K562 (cell line): ENCODE results near the gene MALRD1. TPM values are rescaled to one million over a fixed set of nuclear protein-coding genes. Genes with fewer than 3 reads are reported as not detected.

Experiments used
- ATAC-seq: fragments of 200-7000 bp; cut with Tn5 transposase; 3 replicates; pipeline ENCODE4 v1.9.1; 2020; ENCODE audit warnings: moderate library complexity
- BruUV-seq: library from RNA; stranded (reverse); fragments of 400-500 nt; replicated peaks from 2 replicates; lab custom pipeline; 2021; lab: Mats Ljungman, UMichigan
- CTCF ChIA-PET: fragments of 300-600 bp; formaldehyde crosslinking; extraction: SDS; loops from one replicate; lab custom pipeline; 2021; ENCODE audit warnings: low intra/inter-chr PET ratio; lab: Yijun Ruan, JAX
- POLR2A ChIA-PET: fragments of 300-600, 350-650 bp; sonication (Branson Sonifier 250); formaldehyde crosslinking; extraction: SDS; loops from one replicate; lab custom pipeline; 2021; ENCODE audit warnings: antibody characterized with exemption, inconsistent platforms; lab: Yijun Ruan, JAX
- DNase-seq, 4 experiments: peaks; one replicate each; pipeline versions ENCODE4 v3.0.0 to v3.0.0-alpha.2; 2011 to 2018; ENCODE audit warnings: low spot score in 3 of 4, mixed read lengths in 3 of 4; ENCODE audit errors: extremely low read depth in 1 of 4
- FAIRE-seq: peaks from 2 replicates; lab custom pipeline; 2011; peaks lifted over from hg19 to GRCh38; lab: Jason Lieb, UNC
- H2AFZ ChIP-seq: 2 replicates; pipeline ENCODE4 v1.6.0; 2011; ENCODE audit warnings: low read depth, low read length, control low read depth, inconsistent platforms
- H3K27ac ChIP-seq: fragments of 200-600 bp; 3 replicates; pipeline ENCODE4 v1.8.0; 2011; ENCODE audit warnings: low read depth, mild to moderate bottlenecking, control low read depth, inconsistent platforms, low read length, moderate library complexity, mixed read lengths; ENCODE audit errors: extremely low read depth
- H3K27me3 ChIP-seq, 2 experiments: fragments of 300-600 bp in 1 of 2; 2 replicates in 1 of 2; 3 replicates in 1 of 2; pipeline versions ENCODE4 v1.6.0 to v1.8.0; 2011; ENCODE audit warnings: inconsistent platforms in 2 of 2, low read length in 2 of 2, mild to moderate bottlenecking in 1 of 2, mixed read lengths in 1 of 2, moderate library complexity in 1 of 2; ENCODE audit not compliant: control insufficient read depth in 2 of 2, insufficient read depth in 2 of 2
- H3K36me3 ChIP-seq: fragments of 300-600 bp; 3 replicates; pipeline ENCODE4 v1.8.0; 2011; ENCODE audit warnings: mild to moderate bottlenecking, low read length, inconsistent platforms; ENCODE audit not compliant: control insufficient read depth, insufficient read depth
- H3K4me1 ChIP-seq, 2 experiments: fragments of 200-600 bp in 1 of 2; replicated peaks in 1 of 2; 2 replicates in 1 of 2; 3 replicates in 1 of 2; pipeline versions ENCODE4 v1.5.1 to v1.8.0; 2011; ENCODE audit warnings: inconsistent platforms in 2 of 2, low read length in 2 of 2, mild to moderate bottlenecking in 1 of 2, mixed read lengths in 1 of 2, moderate library complexity in 1 of 2; ENCODE audit not compliant: control insufficient read depth in 2 of 2, insufficient read depth in 2 of 2
- H3K4me2 ChIP-seq: 2 replicates; pipeline ENCODE4 v1.6.1; 2011; ENCODE audit warnings: low read length, control low read depth, inconsistent platforms, mixed read lengths; ENCODE audit not compliant: insufficient read depth
- H3K4me3 ChIP-seq: fragments of 200-600 bp; sonication (generic), shearing (Covaris generic); 2 replicates; pipeline ENCODE4 v1.5.1; 2016; ENCODE audit warnings: control low read depth, inconsistent platforms
- H3K79me2 ChIP-seq: fragments of 200-600 bp; 3 replicates; pipeline ENCODE4 v1.8.0; 2011; ENCODE audit warnings: low read length, inconsistent platforms; ENCODE audit not compliant: control insufficient read depth, insufficient read depth
- H3K9ac ChIP-seq, 2 experiments: 2 replicates each; pipeline versions ENCODE4 v1.6.0 to v1.6.1; 2011; ENCODE audit warnings: low read depth in 2 of 2, low read length in 2 of 2, control low read depth in 1 of 2, inconsistent platforms in 1 of 2, mild to moderate bottlenecking in 1 of 2, mixed read lengths in 1 of 2; ENCODE audit not compliant: insufficient read depth in 1 of 2
- H3K9me1 ChIP-seq: one replicate; pipeline ENCODE4 v1.6.0; 2011; ENCODE audit warnings: inconsistent platforms, mild to moderate bottlenecking, low read length, moderate library complexity; ENCODE audit not compliant: control insufficient read depth, insufficient read depth
- H3K9me3 ChIP-seq: replicated peaks from 2 replicates; pipeline ENCODE4 v1.5.1; 2011; ENCODE audit warnings: low read depth, low read length, inconsistent platforms; ENCODE audit not compliant: control insufficient read depth, insufficient read depth
- H4K20me1 ChIP-seq: replicated peaks from 2 replicates; pipeline ENCODE4 v1.6.1; 2011; ENCODE audit warnings: low read length, inconsistent platforms, mixed read lengths; ENCODE audit not compliant: control insufficient read depth, insufficient read depth
- ELF1 ChIP-seq: fragments of 200-800 bp; sonication (Bioruptor generic); IDR thresholded peaks from 2 replicates; pipeline ENCODE4 v1.6.1; 2016; ENCODE audit warnings: missing genetic modification characterization, missing compliant biosample characterization
- FUS ChIP-seq: fragments of 200-400 bp; formaldehyde crosslinking; optimal IDR thresholded peaks from 2 replicates; pipeline ENCODE3; 2017; ENCODE audit warnings: low read depth, low read length
- U2AF2 ChIP-seq: fragments of 200-400 bp; formaldehyde crosslinking; optimal IDR thresholded peaks from 2 replicates; pipeline ENCODE3; 2017; ENCODE audit warnings: low read depth, mild to moderate bottlenecking, low read length
- XRCC4 ChIP-seq: IDR thresholded peaks from one replicate; pipeline ENCODE4 v1.6.1; 2011; ENCODE audit not compliant: insufficient read depth, insufficient read length; ENCODE audit errors: extremely low read depth
- WGBS: fragments of 100-300 bp; shearing (Covaris generic); methylation state at CpG from one replicate; pipeline ENCODE4 v1.1.6; 2016; ENCODE audit warnings: low coverage, mixed read lengths; ENCODE audit not compliant: insufficient coverage; ENCODE audit errors: missing lambda C conversion rate; 5-methylcytosine and 5-hydroxymethylcytosine counted together
- in situ Hi-C: fragments of 300-500 bp; cut with MboI; formaldehyde crosslinking; loops from 4 replicates; pipeline ENCODE4 v1.15.0; 2018; ENCODE audit warnings: inconsistent platforms, mixed read lengths
- intact Hi-C: fragments of 100-400 bp; cut with micrococcal nuclease; formaldehyde crosslinking; loops from 2 replicates; pipeline ENCODE4 v1.14.2; 2022
- polyA plus RNA-seq, 8 experiments: library from polyadenylated mRNA; depleted of rRNA in 4 of 8; stranded (reverse) in 5 of 8; unstranded in 3 of 8; fragments of >200 nt; fragmentation: Nextera tagmentation in 2 of 8; fragmentation: Illumina TruSeq in 1 of 8; extraction: Ambion mirVana in 2 of 8; extraction: Trizol in 1 of 8; gene quantifications; 2 replicates each; pipeline versions ENCODE4 v1.2.1 to v1.2.3, GENCODE V29; 2011 to 2014; ENCODE audit warnings: inconsistent platforms in 1 of 8, missing spikeins in 1 of 8
- total RNA-seq, 7 experiments: library from RNA; depleted of rRNA in 6 of 7; stranded (reverse); fragments of >200 nt in 6 of 7; fragmentation: Illumina TruSeq in 2 of 7; extraction: Trizol in 2 of 7; gene quantifications; 2 replicates each; pipeline versions ENCODE4 v1.2.1 to v1.2.3, GENCODE V29; 2011 to 2021; ENCODE audit warnings: low replicate concordance in 1 of 7
- TF ChIP-seq, protein P1 (sequence below), 2 experiments: fragments of 200-800 bp in 1 of 2; sonication (Bioruptor generic) in 1 of 2; sonication (generic) in 1 of 2; formaldehyde crosslinking in 1 of 2; IDR thresholded peaks in 1 of 2; conservative IDR thresholded peaks in 1 of 2; 2 replicates each; pipeline versions ENCODE4 v1.5.0 to v1.6.1; 2016 to 2020; ENCODE audit warnings: missing compliant biosample characterization in 1 of 2, missing genetic modification characterization in 1 of 2, missing genetic modification reagents in 1 of 2
- TF ChIP-seq, protein P2 (sequence below): fragments of 450-650 bp; formaldehyde crosslinking; IDR thresholded peaks from 2 replicates; pipeline ENCODE4 v1.4.0; 2020; ENCODE audit warnings: mild to moderate bottlenecking, mixed read lengths

The MALRD1 gene
- total and polyA plus RNA-seq, 9 of the 15 experiments (the other 6 are each of a cell fraction or from before 2014, with no cell fraction given): not detected

GRCh38 chr10:19169041-19169440, 120.4 kb downstream of the MALRD1 start:
- ChIA-PET POLR2A (no interaction called here), CTCF (no interaction called here)
- in situ Hi-C loops (no loop called here), intact Hi-C loops (no loop called here)
- no peak for ATAC-seq
- Histone ChIP-seq H3K4me2 (no peak overlapping the region), H2AFZ (no peak overlapping the region), H3K27me3 (no peaks in the 10 kb centered on the region), H3K9me1 (no peaks in the 10 kb centered on the region), H4K20me1 (no peaks in the 10 kb centered on the region)
- BruUV-seq: no TSS peak
- TF ChIP-seq, protein P1, sequence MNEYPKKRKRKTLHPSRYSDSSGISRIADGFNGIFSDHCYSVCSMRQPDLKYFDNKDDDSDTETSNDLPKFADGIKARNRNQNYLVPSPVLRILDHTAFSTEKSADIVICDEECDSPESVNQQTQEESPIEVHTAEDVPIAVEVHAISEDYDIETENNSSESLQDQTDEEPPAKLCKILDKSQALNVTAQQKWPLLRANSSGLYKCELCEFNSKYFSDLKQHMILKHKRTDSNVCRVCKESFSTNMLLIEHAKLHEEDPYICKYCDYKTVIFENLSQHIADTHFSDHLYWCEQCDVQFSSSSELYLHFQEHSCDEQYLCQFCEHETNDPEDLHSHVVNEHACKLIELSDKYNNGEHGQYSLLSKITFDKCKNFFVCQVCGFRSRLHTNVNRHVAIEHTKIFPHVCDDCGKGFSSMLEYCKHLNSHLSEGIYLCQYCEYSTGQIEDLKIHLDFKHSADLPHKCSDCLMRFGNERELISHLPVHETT (CRISPR knock-in tag; conservative IDR thresholded peaks at IDR 0.05 in 1 of 2, IDR thresholded peaks at IDR 0.05 in 1 of 2): no peak
- TF ChIP-seq FUS (no peak), U2AF2 (no peak), ELF1 (tag) (no peak)
- TF ChIP-seq, all 486 proteins: peak for 0
- Histone ChIP-seq H3K4me1 (no peaks in the 10 kb centered on the region), H3K79me2 (no peaks in the 10 kb centered on the region), H3K27ac (no peak overlapping the region), H3K9ac (no peak overlapping the region), H3K36me3 (no peaks in the 10 kb centered on the region), H3K9me3 (0 out of 2 replicates have a peak, but pooled peaks cover 2% of the 10 kb centered on the region), H3K4me3 (no peak overlapping the region)
- DNase-seq (no peak), FAIRE-seq (no peak)
- 4% methylated on average over 2 of the region's 2 CpGs for WGBS

GRCh38 chr10:19169684-19170083, 121.1 kb downstream of the MALRD1 start:
- TF ChIP-seq, protein P2, sequence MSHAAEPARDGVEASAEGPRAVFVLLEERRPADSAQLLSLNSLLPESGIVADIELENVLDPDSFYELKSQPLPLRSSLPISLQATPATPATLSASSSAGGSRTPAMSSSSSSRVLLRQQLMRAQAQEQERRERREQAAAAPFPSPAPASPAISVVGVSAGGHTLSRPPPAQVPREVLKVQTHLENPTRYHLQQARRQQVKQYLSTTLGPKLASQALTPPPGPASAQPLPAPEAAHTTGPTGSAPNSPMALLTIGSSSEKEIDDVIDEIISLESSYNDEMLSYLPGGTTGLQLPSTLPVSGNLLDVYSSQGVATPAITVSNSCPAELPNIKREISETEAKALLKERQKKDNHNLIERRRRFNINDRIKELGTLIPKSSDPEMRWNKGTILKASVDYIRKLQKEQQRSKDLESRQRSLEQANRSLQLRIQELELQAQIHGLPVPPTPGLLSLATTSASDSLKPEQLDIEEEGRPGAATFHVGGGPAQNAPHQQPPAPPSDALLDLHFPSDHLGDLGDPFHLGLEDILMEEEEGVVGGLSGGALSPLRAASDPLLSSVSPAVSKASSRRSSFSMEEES (CRISPR knock-in tag): peak; percentile 25; the same call in 1 of the 2 replicates
- no peak for TF ChIP-seq XRCC4
- no peaks in the 10 kb centered on the region for H3K79me2 ChIP-seq
- CTCF ChIA-PET: no interaction called here
- no peak overlapping the region for H3K9ac ChIP-seq
- no peak overlapping the region for H3K27ac ChIP-seq
- H2AFZ ChIP-seq: no peak overlapping the region
- in situ Hi-C loops: no loop called here
- H3K9me1 ChIP-seq: no peaks in the 10 kb centered on the region
- H3K4me1 ChIP-seq: no peaks in the 10 kb centered on the region
- H3K4me2 ChIP-seq: no peak overlapping the region
- FAIRE-seq (no peak), DNase-seq (no peak), ATAC-seq (no peak)
- POLR2A ChIA-PET: no interaction called here
- 0% methylated on average over 2 of the region's 2 CpGs for WGBS
- no peaks in the 10 kb centered on the region for H3K36me3 ChIP-seq
- H4K20me1 ChIP-seq: no peaks in the 10 kb centered on the region
- intact Hi-C loops: no loop called here
- no peaks in the 10 kb centered on the region for H3K27me3 ChIP-seq
- 0 out of 2 replicates have a peak, but pooled peaks cover 2% of the 10 kb centered on the region for H3K9me3 ChIP-seq
- BruUV-seq: no TSS peak
- H3K4me3 ChIP-seq: no peak overlapping the region
